Hepatocyte (in vitro differentiated cells): ENCODE data around the gene CCDC196. TPM values are rescaled to one million over a fixed set of nuclear protein-coding genes. Genes with fewer than 3 reads are reported as not detected.

Experiments used
- DNase-seq: peaks from one replicate; pipeline ENCODE4 v3.0.0-alpha.2; 2016; ENCODE audit warnings: low spot score
- H2AFZ ChIP-seq: fragments of 200-600 bp; sonication (generic); 2 replicates; pipeline ENCODE4 v1.6.0; 2016; ENCODE audit warnings: antibody characterized with exemption, mild to moderate bottlenecking
- H3K27ac ChIP-seq: fragments of 200-600 bp; sonication (generic); 2 replicates; pipeline ENCODE4 v1.5.1; 2016; ENCODE audit warnings: mild to moderate bottlenecking
- H3K27me3 ChIP-seq: fragments of 200-600 bp; sonication (generic); 2 replicates; pipeline ENCODE4 v1.6.1; 2016
- H3K36me3 ChIP-seq: fragments of 200-600 bp; sonication (generic); replicated peaks from 2 replicates; pipeline ENCODE4 v1.5.1; 2016; ENCODE audit warnings: low read depth; ENCODE audit not compliant: insufficient read depth
- H3K4me1 ChIP-seq: fragments of 200-600 bp; sonication (generic); 2 replicates; pipeline ENCODE4 v1.5.1; 2016; ENCODE audit warnings: mild to moderate bottlenecking, moderate library complexity; ENCODE audit not compliant: insufficient read depth
- H3K4me2 ChIP-seq: fragments of 200-600 bp; sonication (generic); 2 replicates; pipeline ENCODE4 v1.6.0; 2016
- H3K4me3 ChIP-seq: fragments of 200-600 bp; sonication (generic); 2 replicates; pipeline ENCODE4 v1.5.1; 2016; ENCODE audit warnings: mild to moderate bottlenecking
- H3K79me2 ChIP-seq: fragments of 200-600 bp; sonication (generic); 2 replicates; pipeline ENCODE4 v1.6.0; 2017; ENCODE audit warnings: mild to moderate bottlenecking
- H3K9me2 ChIP-seq: fragments of 200-600 bp; sonication (generic); replicated peaks from 2 replicates; pipeline ENCODE4 v1.6.0; 2017; ENCODE audit warnings: mild to moderate bottlenecking; ENCODE audit not compliant: insufficient read depth
- H3K9me3 ChIP-seq: fragments of 200-600 bp; sonication (generic); 2 replicates; pipeline ENCODE4 v1.5.1; 2016; ENCODE audit warnings: low read depth, mild to moderate bottlenecking
- H4K20me1 ChIP-seq: fragments of 200-600 bp; sonication (generic); 2 replicates; pipeline ENCODE4 v1.6.0; 2016; ENCODE audit warnings: mild to moderate bottlenecking; ENCODE audit not compliant: insufficient read depth, poor library complexity, severe bottlenecking
- EZH2 ChIP-seq: fragments of 200-600 bp; sonication (generic); IDR thresholded peaks from 2 replicates; pipeline ENCODE4 v1.6.1; 2016; ENCODE audit warnings: antibody characterized with exemption, mild to moderate bottlenecking, borderline replicate concordance
- EZH2phosphoT487 ChIP-seq: fragments of 200-600 bp; sonication (generic); IDR thresholded peaks from one replicate; pipeline ENCODE4 v1.6.1; 2018; ENCODE audit warnings: antibody characterized with exemption, mild to moderate bottlenecking, low read depth, moderate library complexity; ENCODE audit not compliant: unreplicated experiment, severe bottlenecking
- WGBS: methylation state at CpG from one replicate; pipeline ENCODE4 v1.1.6; 2016; ENCODE audit warnings: low lambda C conversion rate; ENCODE audit errors: missing lambda C conversion rate; 5-methylcytosine and 5-hydroxymethylcytosine counted together
- polyA plus RNA-seq: library from polyadenylated mRNA; unstranded; fragments of >200 nt; fragmentation: Nextera tagmentation; extraction: Ambion mirVana; gene quantifications from 2 replicates; pipeline ENCODE4 v1.2.1, GENCODE V29; 2016
- total RNA-seq: library from RNA; depleted of rRNA; stranded (reverse); fragments of >200 nt; gene quantifications from 2 replicates; pipeline ENCODE4 v1.2.3, GENCODE V29; 2014
- TF ChIP-seq, protein P1 (sequence below): fragments of 200-600 bp; sonication (generic); IDR thresholded peaks from 2 replicates; pipeline ENCODE4 v1.5.1; 2016; ENCODE audit warnings: antibody characterized with exemption, mild to moderate bottlenecking; ENCODE audit not compliant: poor library complexity

CCDC196 gene
- total and polyA plus RNA-seq, 2 experiments from 2014 or later: not detected

DNA sequence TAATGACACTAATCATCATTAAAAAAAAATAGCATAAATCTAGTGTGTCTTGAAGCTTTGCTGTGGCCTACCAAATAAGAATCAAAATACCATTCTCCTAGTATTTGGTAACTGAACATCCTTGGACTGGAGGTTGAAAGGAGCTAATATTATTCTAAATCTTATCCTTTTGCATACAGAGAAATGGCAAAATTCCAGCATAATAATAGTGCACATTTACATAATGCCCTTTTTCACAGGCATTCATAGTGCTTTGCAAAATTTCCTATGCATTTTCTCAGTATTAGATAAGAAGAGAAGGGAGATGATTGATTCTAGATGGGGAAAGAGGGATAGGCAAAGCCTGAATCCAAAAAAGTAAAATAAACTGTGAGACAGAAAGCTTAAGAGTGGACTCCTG lies 13.9 kb upstream of the CCDC196 start:
- Histone ChIP-seq H3K27me3 (no peaks in the 10 kb centered on the region), H3K36me3 (no peaks in the 10 kb centered on the region), H3K4me1 (no peaks in the 10 kb centered on the region), H4K20me1 (no peaks in the 10 kb centered on the region), H3K79me2 (no peaks in the 10 kb centered on the region), H3K4me2 (no peak overlapping the region), H3K9me2 (no peaks in the 10 kb centered on the region), H3K27ac (no peak overlapping the region), H2AFZ (no peak overlapping the region), H3K9me3 (peaks cover 4% of the 10 kb centered on the region), H3K4me3 (no peak overlapping the region)
- DNase-seq: no peak
- TF ChIP-seq, protein P1, sequence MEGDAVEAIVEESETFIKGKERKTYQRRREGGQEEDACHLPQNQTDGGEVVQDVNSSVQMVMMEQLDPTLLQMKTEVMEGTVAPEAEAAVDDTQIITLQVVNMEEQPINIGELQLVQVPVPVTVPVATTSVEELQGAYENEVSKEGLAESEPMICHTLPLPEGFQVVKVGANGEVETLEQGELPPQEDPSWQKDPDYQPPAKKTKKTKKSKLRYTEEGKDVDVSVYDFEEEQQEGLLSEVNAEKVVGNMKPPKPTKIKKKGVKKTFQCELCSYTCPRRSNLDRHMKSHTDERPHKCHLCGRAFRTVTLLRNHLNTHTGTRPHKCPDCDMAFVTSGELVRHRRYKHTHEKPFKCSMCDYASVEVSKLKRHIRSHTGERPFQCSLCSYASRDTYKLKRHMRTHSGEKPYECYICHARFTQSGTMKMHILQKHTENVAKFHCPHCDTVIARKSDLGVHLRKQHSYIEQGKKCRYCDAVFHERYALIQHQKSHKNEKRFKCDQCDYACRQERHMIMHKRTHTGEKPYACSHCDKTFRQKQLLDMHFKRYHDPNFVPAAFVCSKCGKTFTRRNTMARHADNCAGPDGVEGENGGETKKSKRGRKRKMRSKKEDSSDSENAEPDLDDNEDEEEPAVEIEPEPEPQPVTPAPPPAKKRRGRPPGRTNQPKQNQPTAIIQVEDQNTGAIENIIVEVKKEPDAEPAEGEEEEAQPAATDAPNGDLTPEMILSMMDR: no peak
- TF ChIP-seq EZH2: no peak
- no peak for TF ChIP-seq EZH2phosphoT487

DNA sequence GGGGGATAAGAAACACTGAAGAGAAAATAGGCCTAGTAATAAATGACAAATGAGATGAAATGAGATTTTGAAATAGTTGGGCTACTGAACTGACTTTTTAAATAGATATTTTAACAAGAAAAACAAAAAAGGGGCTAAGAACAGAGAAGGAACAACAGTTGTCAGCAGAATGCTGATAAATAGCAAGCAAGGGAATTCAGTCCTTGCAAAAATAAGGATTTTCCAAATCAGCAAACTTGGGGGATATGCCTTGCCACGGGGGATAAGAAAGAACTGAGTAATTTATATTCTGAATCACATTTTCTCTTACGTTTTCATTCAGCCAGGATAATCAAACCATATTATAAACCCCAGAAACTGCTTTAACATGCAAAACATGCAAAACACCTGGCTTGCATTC lies 12.9 kb upstream of the CCDC196 start:
- Histone ChIP-seq H4K20me1 (no peaks in the 10 kb centered on the region), H3K9me2 (no peaks in the 10 kb centered on the region), H3K36me3 (no peaks in the 10 kb centered on the region), H3K4me1 (no peaks in the 10 kb centered on the region), H3K9me3 (peaks cover 4% of the 10 kb centered on the region), H3K27me3 (no peaks in the 10 kb centered on the region), H3K4me2 (no peak overlapping the region), H3K79me2 (no peaks in the 10 kb centered on the region), H2AFZ (no peak overlapping the region), H3K4me3 (no peak overlapping the region), H3K27ac (no peak overlapping the region)
- DNase-seq: no peak
- TF ChIP-seq, protein P1: no peak
- no peak for TF ChIP-seq EZH2
- TF ChIP-seq EZH2phosphoT487: no peak
- 79% methylated on average over 2 of the region's 2 CpGs for WGBS

DNA sequence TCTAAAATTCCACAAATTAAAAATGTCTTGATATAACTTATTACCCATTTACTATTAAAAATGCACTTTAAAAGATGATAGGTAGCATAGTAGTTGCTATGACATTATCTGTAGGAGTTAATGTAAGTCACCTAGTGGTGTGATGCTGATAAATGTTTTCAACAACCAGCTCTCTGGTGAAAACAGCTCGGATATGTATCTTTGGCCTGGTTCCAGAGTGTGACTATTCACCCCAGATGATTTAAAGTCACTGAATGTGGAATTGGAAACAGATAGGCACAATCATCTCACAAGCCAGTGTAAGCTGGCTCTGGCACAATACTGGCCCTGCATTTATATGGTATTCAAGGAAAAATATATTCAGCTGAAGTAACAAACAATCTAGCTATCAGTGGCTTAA lies 9.2 kb upstream of the CCDC196 start:
- DNase-seq: no peak

More for the DNA sequence above, 9.2 kb upstream of the CCDC196 start:
- H3K36me3 ChIP-seq: no peaks in the 10 kb centered on the region
- H4K20me1 ChIP-seq: no peaks in the 10 kb centered on the region
- no peak overlapping the region for H3K4me3 ChIP-seq
- TF ChIP-seq EZH2phosphoT487 (no peak), EZH2 (no peak)
- TF ChIP-seq, protein P1: no peak
- no peaks in the 10 kb centered on the region for H3K4me1 ChIP-seq
- H3K27me3 ChIP-seq: no peaks in the 10 kb centered on the region
- no peak overlapping the region for H2AFZ ChIP-seq
- 62% methylated on average over 1 of the region's 1 CpG for WGBS
- no peaks in the 10 kb centered on the region for H3K79me2 ChIP-seq
- H3K27ac ChIP-seq: no peak overlapping the region
- no peak overlapping the region for H3K4me2 ChIP-seq
- no peaks in the 10 kb centered on the region for H3K9me3 ChIP-seq
- H3K9me2 ChIP-seq: no peaks in the 10 kb centered on the region
